ENCODE data around the gene KEL. TPM values are rescaled to one million over a fixed set of nuclear protein-coding genes. Genes with fewer than 3 reads are reported as not detected.

The KEL gene
- total RNA-seq, 4 donors from 2014 or later, result 0.98 to 1.8 TPM; not detected in 2

GRCh38 chr7:142896741-142897379 lies 65.3 kb downstream of the KEL start:
- intact Hi-C loops (cut with DNase I; ENCODE audit: low total_unique reads), result no loop called here
- TF ChIP-seq CTCF (IDR thresholded peaks at IDR 0.05) (no peak), POLR2A (IDR thresholded peaks at IDR 0.05) (no peak)

GRCh38 chr7:142896151-142896550 lies 66.0 kb downstream of the KEL start:
- Histone ChIP-seq H3K27ac (no peak overlapping the region), H3K4me1 (no peaks in the 10 kb centered on the region), H3K27me3 (no peaks in the 10 kb centered on the region), H3K36me3 (no peaks in the 10 kb centered on the region), H3K9me3 (no peaks in the 10 kb centered on the region), H3K4me3 (no peak overlapping the region)
- intact Hi-C loops (cut with DNase I; ENCODE audit: low total_unique reads), result no loop called here
- no peak for TF ChIP-seq POLR2A (IDR thresholded peaks at IDR 0.05)
- no peak for TF ChIP-seq CTCF (IDR thresholded peaks at IDR 0.05)
- no peak for DNase-seq

More at GRCh38 chr7:142896741-142897379, 65.3 kb downstream of the KEL start:
- Histone ChIP-seq H3K9me3 (no peaks in the 10 kb centered on the region), H3K36me3 (no peaks in the 10 kb centered on the region), H3K27ac (no peak overlapping the region), H3K27me3 (no peaks in the 10 kb centered on the region), H3K4me1 (no peaks in the 10 kb centered on the region), H3K4me3 (no peak overlapping the region)
- DNase-seq, result no peak

- H3K4me1 ChIP-seq, result no peaks in the 10 kb centered on the region
- TF ChIP-seq CTCF (IDR thresholded peaks at IDR 0.05) (no peak), POLR2A (IDR thresholded peaks at IDR 0.05) (no peak)
- no peak overlapping the region for H3K4me3 ChIP-seq
- no peak overlapping the region for H3K27ac ChIP-seq
- intact Hi-C loops (cut with DNase I; ENCODE audit: low total_unique reads), result no loop called here
- no peaks in the 10 kb centered on the region for H3K27me3 ChIP-seq
- H3K36me3 ChIP-seq, result no peaks in the 10 kb centered on the region
- H3K9me3 ChIP-seq, result no peaks in the 10 kb centered on the region
- no peak for DNase-seq
Observed at GRCh38 chr7:142894985-142895593, 67.1 kb downstream of the KEL start.

GRCh38 chr7:142894112-142894984 lies 67.8 kb downstream of the KEL start:
- Histone ChIP-seq H3K27me3 (no peaks in the 10 kb centered on the region), H3K9me3 (no peaks in the 10 kb centered on the region), H3K27ac (no peak overlapping the region), H3K4me3 (no peak overlapping the region), H3K4me1 (no peaks in the 10 kb centered on the region), H3K36me3 (no peaks in the 10 kb centered on the region)
- intact Hi-C loops (cut with DNase I; ENCODE audit: low total_unique reads), result no loop called here
- TF ChIP-seq CTCF (IDR thresholded peaks at IDR 0.05) (no peak), POLR2A (IDR thresholded peaks at IDR 0.05) (no peak)
- DNase-seq, result no peak

- DNase-seq, result no peak
- TF ChIP-seq CTCF (IDR thresholded peaks at IDR 0.05), result no peak
- no peak for TF ChIP-seq POLR2A (IDR thresholded peaks at IDR 0.05)
- Histone ChIP-seq H3K36me3 (no peaks in the 10 kb centered on the region), H3K27me3 (no peaks in the 10 kb centered on the region), H3K9me3 (no peaks in the 10 kb centered on the region), H3K4me1 (no peaks in the 10 kb centered on the region), H3K4me3 (no peak overlapping the region), H3K27ac (no peak overlapping the region)
- intact Hi-C loops (cut with DNase I; ENCODE audit: low total_unique reads), result no loop called here
Observed at GRCh38 chr7:142892951-142893350, 69.2 kb downstream of the KEL start.
